NCI-H345 treated with DMSO at 0.1 percent for 48 hours (cell line): Measurements from ENCODE around the gene RAP1GAP2.
"Not testable (repeated sequence)": the region's sequence is repeated elsewhere in the genome, so short reads cannot be mapped to it uniquely, and the experiment has no call there.

Experiments
- DNase-seq: peaks from one replicate; lab custom pipeline; 2025; ENCODE audit not compliant: unreplicated experiment; lab: John Stamatoyannopoulos, UW

Gene RAP1GAP2

DNA sequence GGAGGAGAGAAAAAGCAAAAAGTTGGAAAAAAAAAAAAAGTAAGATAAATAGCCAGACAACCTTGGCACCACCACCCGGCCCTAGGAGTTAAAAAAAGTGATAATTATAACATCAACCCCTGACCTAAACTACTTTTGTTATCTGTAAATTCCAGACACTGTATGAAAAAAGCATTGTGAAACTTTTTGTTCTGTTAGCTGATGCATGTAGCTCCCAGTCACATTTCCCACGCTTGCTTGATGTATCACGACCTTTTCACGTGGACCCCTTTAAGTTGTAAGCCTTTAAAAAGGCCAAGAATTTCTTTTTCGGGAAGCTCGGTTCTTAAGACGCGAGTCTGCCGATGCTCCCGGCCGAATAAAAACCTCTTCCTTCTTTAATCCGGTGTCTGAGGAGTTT lies 10.9 kb upstream of the RAP1GAP2 start:
- DNase-seq: not testable (repeated sequence)

DNA sequence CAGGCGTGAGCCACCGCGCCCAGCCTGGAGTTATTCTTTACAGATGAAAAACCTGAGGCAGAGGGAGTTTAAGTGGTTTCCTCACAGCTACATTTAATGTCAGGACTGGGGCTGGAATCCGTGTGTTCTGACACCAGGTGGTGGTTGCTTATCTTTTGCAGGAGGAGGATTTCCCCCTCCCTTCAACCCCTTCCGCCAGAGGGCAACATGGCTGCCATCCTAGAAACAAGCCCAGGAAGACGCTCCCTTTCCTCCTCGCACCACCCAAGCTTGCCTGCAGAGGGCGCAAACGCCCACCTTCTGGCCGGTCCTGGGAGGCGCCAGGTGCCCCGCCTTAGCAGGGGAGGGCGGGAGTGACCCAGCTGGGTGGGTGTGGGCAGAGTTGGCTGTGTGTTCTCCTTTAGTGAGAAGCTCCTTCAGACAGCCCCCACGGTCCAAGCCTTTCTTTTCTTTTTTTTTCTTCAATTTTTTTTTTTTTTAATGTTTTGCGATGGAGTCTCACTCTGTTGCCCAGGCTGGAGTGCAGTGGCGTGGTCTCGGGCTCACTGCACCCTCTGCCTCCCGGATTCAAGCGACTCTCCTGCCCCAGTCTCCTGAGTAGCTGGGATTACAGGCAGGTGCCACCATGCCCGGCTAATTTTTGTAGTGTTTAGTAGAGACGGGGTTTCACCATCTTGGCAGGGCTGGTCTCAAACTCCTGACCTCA lies 9.9 kb upstream of the RAP1GAP2 start:
- DNase-seq: peak; percentile 70

DNA sequence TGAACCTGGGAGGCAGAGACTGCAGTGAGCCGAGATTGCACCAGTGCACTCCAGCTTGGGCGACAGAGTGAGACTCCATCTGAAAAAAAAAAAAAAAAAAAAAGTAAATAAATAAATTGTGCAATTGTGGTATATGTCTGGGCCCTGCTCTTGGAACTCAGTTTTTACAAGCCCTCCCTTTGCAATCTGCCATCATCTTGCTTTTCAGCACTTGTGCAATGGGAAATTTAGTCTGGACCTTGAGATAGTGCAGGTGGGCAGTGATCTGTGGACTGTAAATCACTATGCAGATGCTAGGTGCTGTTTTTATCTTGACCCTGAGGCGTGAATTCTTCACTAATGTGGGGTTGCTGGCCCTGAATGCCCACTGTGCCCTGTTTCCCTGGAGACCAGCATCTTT lies 6.5 kb upstream of the RAP1GAP2 start:
- no peak for DNase-seq

DNA sequence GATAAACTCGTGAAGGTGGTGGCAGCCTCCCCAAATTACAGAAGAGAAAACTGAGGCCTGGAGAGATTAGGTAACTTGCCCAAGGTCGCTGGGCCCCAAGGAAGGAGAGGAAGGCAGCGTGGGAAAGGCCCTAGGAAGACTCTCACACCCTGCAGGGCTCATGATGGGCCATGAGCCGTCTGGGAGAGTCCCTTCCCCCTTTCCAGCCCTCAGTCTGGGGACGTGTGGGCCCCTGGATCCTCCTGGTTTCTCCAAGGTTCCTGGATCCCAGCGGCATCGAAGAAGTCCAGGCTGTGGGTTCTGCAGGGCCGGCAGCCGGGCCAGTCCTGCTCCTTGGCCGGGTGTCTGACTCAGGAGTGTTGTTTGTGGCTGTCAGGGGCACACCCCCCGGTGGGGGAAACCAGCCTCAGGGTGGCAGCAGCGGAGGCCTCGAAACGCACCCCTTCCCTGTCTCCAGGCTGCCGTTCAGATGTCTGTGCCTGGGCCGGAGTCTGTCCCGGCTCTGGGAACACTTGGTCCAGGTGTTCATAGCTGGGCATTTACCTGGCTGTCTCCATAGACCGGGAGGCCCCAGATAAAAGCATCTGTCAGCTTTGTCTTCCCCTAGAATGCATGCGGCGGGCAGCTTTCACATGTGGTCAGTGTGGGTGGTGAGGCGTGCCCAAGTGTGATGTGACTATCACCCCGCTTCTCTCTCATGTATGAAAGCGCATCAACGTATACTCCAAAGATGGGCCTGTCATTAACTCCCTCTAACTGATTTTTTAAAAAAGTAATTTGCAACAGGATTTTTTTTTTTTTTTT lies 3.7 kb upstream of the RAP1GAP2 start:
- DNase-seq: no peak

DNA sequence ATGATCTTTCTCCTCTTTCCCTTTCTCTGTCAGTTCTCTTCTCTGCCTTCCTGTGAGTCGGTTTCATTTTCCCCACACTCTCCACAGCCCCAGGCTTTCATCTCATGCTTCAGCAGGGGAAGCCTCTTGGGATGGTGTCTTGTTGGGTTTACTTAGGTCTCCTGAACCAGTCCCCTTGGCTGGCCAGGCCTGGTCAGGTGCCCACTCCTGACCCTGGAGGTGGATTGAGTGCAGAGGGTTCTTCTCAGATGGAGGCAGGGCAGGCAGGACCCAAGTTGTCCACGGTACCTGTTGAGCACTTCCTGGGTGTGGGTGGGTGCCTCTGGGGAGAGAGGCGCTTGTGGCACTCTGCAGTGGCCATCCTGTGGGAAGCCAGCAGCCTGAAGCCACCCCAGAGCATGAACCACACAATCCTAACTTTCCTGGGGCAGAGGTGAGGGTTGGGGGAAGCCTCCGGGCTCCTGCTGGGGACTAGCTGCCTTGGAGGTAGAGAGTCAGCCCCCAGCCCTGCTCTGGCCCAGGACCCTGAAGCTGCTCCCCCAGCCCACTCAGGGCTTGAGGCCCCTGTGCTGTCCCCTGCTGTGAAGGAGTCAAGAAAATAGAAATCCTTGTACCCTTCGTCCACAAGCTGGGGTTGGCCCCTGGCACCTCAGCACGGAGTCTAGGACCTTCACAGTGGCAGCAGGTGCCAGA lies 2.0 kb upstream of the RAP1GAP2 start:
- no peak for DNase-seq

DNA sequence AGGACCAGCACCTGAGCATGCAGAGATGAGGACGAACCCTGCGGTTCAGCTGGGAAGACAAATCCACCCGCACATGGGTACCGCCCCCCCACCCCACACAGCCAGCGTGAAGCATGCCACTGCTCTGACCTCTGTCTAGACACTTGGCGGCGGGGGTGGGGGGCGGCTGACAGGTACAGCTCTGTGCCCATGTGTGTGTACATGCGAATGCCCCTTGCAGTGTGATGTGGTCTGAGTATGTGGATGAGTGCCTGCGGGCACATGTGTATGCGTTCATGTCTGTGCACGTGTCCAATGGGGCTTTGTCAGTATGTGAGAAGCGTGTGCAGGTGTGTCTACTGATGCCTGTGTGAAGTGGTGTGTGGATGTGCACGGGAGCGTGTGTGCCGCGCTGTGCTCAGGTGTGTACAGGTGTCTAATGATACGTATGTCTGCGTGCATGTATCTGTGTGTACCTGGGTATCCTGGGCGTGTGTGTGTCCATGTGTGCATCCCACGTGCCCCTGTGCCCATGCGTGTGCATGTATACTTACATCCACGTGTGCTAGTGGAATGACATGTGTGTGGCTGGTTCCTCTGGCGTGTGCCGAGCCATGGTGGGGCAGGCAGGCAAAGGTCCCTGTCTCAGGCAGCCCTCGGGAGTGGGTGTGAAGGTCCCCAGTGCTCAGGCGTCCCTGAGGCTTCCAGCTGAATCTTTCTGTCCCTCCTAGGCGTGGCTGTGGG lies 636 bp upstream of the RAP1GAP2 start:
- no peak for DNase-seq

DNA sequence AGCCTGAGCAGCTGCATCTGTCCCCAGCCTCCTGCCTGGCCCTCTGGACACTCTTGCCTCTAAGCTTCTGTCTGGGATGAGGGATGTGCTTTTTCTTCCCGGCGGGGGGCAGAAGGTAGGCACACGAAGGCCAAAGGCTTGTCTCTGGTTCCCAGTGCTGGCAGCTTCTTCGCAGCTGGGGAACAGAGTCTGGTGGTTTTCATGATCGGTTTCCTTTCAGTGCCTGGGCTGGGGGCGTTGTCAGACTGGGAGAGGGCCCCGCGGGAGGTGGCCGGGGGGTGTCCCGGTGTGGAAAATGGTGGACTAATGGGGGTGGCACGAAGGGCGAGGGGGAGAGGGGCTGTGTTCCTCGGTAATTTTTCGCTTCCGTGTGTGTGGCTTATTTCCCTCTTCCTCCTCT lies 988 bp downstream of the RAP1GAP2 start:
- no peak for DNase-seq

DNA sequence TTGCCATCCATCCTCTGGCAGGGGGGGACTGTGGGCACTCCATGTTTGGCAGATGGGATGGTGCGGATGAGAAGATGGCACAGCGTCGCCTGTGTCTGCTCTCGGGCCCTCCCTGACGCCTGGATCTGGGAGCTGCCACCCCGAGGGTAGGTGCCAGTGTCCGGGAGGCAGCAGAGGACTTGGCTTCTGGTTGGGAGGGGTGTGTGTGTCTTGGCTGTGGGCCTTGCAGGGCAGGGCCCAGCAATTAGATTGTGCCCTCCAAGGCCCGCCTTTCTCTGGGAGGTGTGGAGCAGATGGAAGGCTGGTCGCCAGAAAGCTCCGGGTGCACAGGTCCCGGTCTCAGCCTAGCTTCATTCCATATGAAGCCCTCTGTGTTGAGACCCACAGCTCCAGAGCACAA lies 1.4 kb downstream of the RAP1GAP2 start:
- no peak for DNase-seq

DNA sequence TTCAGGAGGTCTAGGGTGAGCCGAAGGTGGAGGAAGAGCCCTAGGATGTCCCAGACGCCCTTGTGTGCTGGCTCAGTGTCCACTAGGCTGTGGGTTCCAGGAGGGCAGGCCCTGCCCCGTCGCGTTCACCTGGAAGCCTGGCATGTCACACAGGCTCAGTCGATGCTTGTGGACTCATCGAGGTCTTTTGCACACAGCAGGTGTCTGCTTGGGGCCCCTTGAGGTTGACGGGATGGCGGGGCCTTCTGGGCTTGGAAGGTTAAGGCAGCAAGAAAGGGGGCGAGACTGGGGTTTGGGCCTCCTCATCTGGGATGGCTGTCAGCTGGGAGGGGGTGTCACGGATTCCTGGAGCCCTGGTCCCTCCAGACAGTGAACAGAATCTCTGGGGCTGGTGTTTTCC lies 1.9 kb downstream of the RAP1GAP2 start:
- no peak for DNase-seq

DNA sequence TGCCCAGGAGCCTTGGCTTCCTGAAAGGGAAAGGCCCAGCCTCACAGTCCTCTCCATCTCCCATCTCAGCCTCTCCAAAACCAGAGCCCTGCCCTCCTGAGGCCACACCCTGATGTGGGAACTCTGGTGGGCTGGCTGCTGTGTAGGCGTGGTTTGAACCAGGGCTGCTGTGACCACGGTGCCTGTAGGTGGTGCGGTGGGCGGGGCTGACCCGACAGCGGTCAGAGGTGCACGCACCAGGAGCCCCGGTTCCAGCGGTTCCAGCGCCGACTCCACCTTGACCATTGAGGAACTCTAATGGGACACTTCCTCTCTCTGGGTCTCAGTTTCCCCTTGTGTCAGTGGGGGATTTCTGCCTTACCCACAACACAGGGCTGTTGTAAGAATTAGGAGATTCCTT lies 2.4 kb downstream of the RAP1GAP2 start:
- no peak for DNase-seq

DNA sequence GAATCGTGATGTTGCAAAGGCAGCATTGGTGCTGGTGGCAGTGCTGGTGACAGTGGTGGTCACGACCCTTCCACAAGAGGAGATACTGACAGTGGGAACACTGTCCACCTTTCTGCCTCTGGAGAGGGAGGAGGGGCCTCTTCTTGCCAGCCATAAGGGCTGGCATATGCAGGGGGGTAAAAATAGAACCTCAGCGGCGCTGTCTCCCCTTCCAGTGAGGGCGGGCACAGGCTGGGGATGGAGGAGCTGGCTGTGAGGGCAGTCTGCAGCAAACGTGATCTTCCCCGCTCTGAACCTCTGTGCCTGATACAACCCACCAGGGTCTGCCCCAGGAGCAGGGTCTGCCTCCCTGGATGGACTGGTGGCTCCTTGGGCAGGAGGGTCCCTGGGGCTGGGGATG lies 3.4 kb downstream of the RAP1GAP2 start:
- DNase-seq: no peak

DNA sequence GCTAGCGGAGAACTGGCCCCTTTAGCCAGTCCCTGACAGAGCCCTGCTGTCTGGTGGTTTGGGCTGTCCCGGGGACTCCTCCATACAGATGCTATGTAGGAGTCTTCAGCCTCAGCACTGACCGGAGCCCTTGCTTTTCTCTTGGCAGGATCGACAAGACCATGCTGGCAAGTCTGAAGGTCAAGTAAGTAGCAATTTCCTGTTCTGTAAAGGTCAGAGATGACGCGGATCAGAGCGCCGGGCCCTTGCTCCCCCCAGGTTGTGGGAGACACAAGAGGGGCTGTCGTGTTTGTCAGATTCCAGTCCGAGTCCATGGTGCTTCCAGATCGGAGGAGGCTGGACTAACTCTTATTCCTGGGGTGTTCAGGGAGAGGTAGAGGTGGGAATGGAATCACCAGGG lies 4.1 kb downstream of the RAP1GAP2 start:
- DNase-seq: no peak

DNA sequence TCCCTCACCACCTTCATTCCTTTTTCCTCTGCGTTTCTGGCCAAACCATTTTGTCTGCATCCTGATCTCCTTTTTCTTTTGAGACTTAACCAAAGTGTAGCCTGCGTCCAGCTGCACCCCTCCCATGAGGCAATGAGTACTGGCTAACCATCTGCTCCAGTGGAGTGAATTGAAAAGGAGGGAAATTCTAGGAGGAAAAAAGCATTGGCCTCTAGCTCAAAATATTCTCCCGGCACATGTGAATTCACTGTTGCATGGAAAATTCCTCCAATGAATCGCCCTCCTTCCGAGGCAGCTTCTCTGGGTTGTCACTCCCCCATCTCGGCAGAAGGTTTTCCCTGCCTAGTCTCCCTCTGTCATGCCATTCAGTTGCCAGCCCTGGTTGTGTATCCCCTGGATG lies 5.6 kb downstream of the RAP1GAP2 start:
- DNase-seq: no peak

DNA sequence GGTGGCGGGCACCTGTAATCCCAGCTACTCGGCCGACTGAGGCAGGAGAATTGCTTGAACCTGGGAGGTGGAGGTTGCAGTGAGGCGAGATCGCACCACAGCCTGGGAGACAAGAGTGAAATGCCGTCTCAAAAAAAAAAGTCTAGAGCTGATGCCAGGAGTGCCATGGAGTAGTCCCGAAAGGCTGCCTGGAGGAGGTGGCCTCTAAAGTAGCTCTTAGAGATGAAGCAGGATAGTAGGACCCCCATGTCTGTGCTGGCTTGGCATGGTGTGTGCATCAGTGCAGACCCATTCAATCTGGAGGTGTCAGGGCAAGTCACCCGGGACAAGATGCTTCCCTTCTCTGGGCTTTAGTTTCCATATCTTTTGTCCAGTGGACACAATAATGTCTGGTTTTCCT lies 6.3 kb downstream of the RAP1GAP2 start:
- no peak for DNase-seq

DNA sequence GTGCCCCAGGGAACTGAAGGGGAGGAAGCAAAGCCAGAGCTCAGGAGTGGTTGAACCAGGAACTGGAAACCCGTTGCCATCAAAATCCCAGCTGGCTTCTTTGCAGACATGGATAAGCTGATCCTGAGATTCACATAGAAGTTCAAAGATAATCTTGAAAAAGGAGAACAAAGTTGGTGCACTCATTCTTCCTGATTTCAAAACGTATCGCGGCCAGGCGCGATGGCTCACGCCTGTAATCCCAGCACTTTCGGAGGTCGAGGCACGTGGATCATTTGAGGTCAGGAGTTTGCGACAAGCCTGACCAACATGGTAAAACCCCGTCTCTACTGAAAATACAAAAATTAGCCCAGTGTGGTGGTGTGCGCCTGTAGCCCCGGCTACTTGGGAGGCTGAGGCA lies 7.1 kb downstream of the RAP1GAP2 start:
- no peak for DNase-seq

DNA sequence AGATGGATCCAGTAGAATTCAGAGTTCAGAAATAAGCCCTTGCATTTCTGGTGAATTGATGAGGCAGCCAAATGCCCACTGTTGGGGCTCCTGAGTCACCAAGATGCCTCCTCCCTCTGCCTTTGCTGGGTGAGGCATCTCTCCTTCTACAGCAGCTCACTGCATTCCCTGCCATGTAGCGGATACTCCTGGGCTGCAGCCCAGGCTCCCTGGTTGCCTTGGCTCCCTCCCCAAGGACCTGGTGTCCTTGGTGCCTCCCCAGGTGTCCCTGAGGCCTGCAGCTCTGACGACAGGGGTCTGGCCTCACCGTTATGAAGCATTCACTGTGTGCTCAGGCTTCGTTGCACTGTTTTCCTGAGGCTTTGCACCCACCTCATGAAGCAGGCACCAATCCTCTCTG lies 7.7 kb downstream of the RAP1GAP2 start:
- DNase-seq: no peak

DNA sequence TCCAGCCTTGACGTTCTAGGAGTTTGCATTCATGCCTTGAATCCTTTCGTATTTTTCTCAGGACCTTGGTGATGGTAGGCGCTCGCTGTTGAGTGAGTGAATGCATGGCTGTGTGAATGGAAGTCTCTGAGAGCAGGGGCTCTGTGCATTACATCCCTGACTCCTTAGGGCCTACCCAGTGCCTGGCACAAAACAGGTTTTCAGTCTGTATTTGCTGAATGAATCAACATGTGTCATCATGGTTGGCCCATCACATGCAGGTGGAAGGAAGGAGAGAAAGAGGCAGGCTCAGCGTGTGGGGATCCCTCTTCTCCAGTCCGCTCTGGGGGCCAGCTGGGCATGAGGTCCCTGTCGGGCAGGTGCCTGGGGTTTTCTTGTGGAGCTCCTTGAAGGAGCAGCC lies 8.7 kb downstream of the RAP1GAP2 start:
- no peak for DNase-seq

DNA sequence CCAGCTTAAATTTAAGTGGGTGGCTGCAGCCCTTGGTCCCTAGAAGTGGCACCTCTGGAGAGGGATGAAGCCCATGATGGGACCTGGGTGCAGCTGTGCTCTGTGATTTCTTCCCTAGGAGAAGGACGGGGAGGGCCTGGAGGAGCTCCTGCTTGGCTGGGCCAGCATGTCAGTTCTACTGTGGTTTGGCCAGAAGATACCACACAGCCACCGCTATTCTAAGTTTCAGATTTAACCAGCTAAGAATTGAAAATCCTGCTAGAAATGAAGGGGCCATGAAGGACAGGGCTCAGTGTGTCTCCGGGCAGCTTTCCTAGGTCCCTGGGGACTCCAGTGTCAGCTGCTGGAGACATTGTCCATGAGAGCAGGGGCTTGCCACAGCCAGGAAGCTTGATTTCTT lies 9.7 kb downstream of the RAP1GAP2 start:
- no peak for DNase-seq

DNA sequence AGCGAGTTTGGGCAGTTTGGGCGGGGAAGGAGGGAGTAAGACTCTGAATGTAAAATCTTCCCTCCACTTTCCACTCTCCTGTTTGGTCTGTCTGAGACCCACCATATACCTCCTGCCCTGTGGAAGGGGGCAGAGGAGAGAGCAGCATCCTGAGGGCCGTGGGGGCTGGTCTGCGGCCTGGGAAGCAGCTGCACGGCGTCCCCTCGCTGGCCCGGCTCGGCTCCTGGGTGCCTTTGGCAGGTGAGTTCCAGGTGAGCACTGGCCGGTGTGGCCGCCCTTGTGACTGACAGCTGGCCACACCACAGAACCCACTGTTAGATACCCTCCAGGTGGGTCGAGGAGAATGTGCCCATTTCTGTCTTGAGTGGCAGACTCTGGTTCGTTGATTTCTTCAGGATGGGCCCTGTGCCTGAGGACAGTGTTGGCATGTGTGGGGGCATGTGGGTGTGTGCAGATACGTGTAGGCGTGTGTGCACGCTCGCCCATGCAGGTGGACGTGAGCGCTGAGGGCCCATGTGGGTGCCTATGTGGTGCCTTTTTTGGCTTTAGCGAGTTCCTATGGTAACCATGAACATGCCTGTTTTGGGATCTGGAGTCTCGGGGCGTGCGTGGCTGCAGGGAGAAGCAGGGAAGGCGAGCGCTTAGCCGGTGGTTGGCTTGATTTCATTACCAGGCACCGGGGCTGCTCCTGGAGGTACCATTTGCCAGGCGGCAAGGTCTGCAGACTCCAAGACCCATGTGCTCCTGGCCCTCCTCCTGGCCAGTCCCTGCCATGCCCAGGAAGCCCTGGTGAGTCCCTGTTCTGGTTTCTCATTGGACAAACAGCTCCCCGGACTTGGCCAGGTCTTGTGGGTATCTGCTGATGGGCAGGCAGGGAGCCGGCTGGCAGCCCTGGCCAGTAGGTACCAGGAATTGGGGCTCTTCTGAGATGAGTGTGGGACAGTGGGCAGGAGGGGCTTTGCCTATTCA lies 12.4 kb downstream of the RAP1GAP2 start:
- DNase-seq: no peak

DNA sequence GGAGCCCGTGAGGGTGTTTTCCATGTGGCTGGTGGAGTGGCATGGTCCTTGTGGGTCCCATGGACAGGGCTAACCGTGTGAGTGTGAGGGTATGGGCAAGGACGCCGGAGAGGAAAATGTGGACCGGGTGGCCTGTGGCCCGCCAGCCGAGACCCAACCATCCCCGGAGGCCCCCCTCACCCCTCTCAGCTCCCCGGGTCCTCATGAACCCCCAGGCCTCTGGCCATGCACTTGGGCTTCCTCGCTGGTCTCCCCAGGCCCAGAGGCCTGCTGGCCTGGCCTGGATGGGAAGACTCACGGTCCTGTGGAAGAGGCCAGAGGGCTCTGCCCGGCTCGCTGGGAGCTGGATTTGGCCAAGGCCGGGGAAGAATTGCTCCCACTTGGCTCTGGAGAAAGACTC lies 13.1 kb downstream of the RAP1GAP2 start:
- no peak for DNase-seq
